ENCODE measurements around the gene RAPGEF1. TPM values are rescaled to one million over a fixed set of nuclear protein-coding genes. Genes with fewer than 3 reads are reported as not detected.

The RAPGEF1 gene
- total and polyA plus RNA-seq, 7 donors, result 72.3 to 319 (median 268) TPM

GRCh38 chr9:131590449-131590848, 149.4 kb downstream of the RAPGEF1 start:
- no peaks in the 10 kb centered on the region for H3K9me3 ChIP-seq
- H3K4me1 ChIP-seq, result peaks cover 24% of the 10 kb centered on the region
- 76 to 82% (median 78%) methylated on average over 13 of the region's 13 CpGs for WGBS, 3 donors
- ATAC-seq (no peak), DNase-seq (peak in 1 of 2 donors; percentile 24)
- H3K27ac ChIP-seq, result peak overlapping the region; percentile 76
- intact Hi-C loops (cut with DNase I), result loop anchor here (2.0 to 10.0 kb wide), 2 partner anchors 150 to 664 kb away; partner anchors contain the start of gene RAPGEF1 (in 1 of the 2)
- TF ChIP-seq, protein P1, sequence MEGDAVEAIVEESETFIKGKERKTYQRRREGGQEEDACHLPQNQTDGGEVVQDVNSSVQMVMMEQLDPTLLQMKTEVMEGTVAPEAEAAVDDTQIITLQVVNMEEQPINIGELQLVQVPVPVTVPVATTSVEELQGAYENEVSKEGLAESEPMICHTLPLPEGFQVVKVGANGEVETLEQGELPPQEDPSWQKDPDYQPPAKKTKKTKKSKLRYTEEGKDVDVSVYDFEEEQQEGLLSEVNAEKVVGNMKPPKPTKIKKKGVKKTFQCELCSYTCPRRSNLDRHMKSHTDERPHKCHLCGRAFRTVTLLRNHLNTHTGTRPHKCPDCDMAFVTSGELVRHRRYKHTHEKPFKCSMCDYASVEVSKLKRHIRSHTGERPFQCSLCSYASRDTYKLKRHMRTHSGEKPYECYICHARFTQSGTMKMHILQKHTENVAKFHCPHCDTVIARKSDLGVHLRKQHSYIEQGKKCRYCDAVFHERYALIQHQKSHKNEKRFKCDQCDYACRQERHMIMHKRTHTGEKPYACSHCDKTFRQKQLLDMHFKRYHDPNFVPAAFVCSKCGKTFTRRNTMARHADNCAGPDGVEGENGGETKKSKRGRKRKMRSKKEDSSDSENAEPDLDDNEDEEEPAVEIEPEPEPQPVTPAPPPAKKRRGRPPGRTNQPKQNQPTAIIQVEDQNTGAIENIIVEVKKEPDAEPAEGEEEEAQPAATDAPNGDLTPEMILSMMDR (IDR thresholded peaks at IDR 0.05), result no peak
- H3K36me3 ChIP-seq (ENCODE audit: insufficient read depth in 1 of 2, low read depth in 1 of 2), result peaks cover 4 to 68% of the 10 kb centered on the region in 2 donors
- no peaks in the 10 kb centered on the region for H3K27me3 ChIP-seq (ENCODE audit: insufficient read depth in 3 of 3, low read length in 2 of 3)
- no peak overlapping the region for H3K4me3 ChIP-seq

DNA sequence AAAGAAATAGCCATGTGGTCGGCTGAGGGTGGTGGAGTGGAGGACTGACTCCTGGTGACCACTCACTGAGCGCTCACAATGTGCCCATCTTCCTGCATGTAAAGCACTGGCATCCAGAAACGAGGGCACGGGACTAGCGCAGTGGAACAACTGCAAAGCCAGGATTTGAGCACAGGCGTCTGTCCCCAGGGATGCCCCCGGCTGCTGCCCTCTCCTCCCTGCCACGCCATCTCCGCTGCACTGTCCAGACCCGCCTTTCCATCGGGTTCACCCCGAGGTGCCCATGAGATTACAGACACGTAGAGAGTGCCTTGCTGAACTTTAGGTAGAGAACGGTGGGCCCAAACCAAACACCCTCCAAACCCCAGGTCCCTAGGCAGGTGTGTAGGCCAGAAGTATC, 149.9 kb downstream of the RAPGEF1 start:
- H3K4me1 ChIP-seq, result peaks cover 24% of the 10 kb centered on the region
- H3K4me3 ChIP-seq, result no peak overlapping the region
- intact Hi-C loops (cut with DNase I), result loop anchor here (2.0 to 10.0 kb wide), 2 partner anchors 151 to 665 kb away; partner anchors contain the start of gene RAPGEF1 (in 1 of the 2)
- 91 to 92% (median 92%) methylated on average over 13 to 14 of the region's 14 CpGs for WGBS, 3 donors
- DNase-seq (peak in 1 of 2 donors; percentile 45), ATAC-seq (no peak)
- H3K27ac ChIP-seq, result no peak overlapping the region
- TF ChIP-seq, protein P1 (IDR thresholded peaks at IDR 0.05), result no peak
- H3K27me3 ChIP-seq (ENCODE audit: insufficient read depth in 3 of 3, low read length in 2 of 3), result no peaks in the 10 kb centered on the region
- H3K36me3 ChIP-seq (ENCODE audit: insufficient read depth in 1 of 2, low read depth in 1 of 2), result peaks cover 4 to 68% of the 10 kb centered on the region in 2 donors
- no peaks in the 10 kb centered on the region for H3K9me3 ChIP-seq

DNA sequence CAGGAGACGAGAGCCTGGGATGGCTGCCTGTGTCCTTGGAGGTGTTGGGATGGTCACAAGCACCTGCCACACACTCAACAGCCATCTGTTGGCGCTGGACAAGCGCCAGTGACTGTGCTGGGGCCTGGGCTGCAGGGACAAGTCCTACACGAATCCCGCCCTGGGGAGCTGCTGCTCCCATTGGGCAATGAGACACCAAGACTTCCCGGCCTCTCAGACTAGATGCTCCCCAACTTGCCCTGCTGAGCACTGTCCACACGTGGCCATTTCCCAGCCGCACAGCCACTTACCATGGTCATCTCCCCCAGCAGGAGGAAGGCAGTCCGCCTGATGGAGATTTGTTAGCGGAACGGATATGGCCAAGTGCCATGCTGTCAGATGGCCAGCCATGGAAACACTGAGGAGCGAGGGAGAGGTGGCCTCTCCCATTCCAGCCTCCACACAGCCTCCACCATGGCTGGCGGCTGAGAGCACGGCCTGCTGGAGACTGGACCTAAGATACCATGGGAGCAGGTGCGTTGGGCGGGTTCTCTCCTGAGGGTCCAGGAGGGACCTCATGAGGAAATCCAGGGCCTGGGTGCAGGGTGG, 150.7 kb downstream of the RAPGEF1 start:
- Histone ChIP-seq H3K36me3 (ENCODE audit: insufficient read depth in 1 of 2, low read depth in 1 of 2) (peaks cover 4 to 68% of the 10 kb centered on the region in 2 donors), H3K4me1 (peaks cover 18% of the 10 kb centered on the region), H3K27ac (no peak overlapping the region), H3K9me3 (no peaks in the 10 kb centered on the region), H3K27me3 (ENCODE audit: insufficient read depth in 3 of 3, low read length in 2 of 3) (no peaks in the 10 kb centered on the region), H3K4me3 (no peak overlapping the region)
- TF ChIP-seq, protein P1 (IDR thresholded peaks at IDR 0.05), result no peak
- ATAC-seq (peak in 1 of 4 donors; percentile 22), DNase-seq (peak in 1 of 2 donors; percentile 70)
- intact Hi-C loops (cut with DNase I), result no loop called here
- WGBS, 3 donors, result 73 to 77% (median 75%) methylated on average over 16 of the region's 16 CpGs

DNA sequence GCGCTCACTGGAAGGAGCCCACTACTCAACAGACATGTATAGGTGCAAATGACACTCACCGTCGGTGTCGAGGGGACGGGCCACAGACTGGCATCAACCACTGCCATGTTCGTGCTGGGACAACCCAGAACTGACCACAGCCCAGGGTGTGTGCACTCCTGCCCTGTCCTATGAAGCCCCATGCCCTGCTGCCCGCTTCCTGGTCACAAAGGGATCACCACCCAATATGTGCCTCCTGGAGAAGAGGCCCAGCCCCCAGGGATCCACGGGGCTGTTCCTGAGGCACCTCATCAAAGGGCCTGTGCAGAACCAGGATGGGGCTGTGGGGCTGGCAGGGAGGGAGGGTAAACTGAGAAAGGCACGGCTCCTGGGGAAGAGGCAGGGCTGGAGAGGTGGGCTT, 151.5 kb downstream of the RAPGEF1 start:
- 94 to 96% (median 95%) methylated on average over 9 of the region's 9 CpGs for WGBS, 3 donors
- Histone ChIP-seq H3K4me1 (peaks cover 12% of the 10 kb centered on the region), H3K27me3 (ENCODE audit: insufficient read depth in 3 of 3, low read length in 2 of 3) (no peaks in the 10 kb centered on the region), H3K4me3 (no peak overlapping the region), H3K27ac (no peak overlapping the region), H3K36me3 (ENCODE audit: insufficient read depth in 1 of 2, low read depth in 1 of 2) (peaks cover 4 to 75% of the 10 kb centered on the region in 2 donors), H3K9me3 (no peaks in the 10 kb centered on the region)
- intact Hi-C loops (cut with DNase I), result no loop called here
- TF ChIP-seq, protein P1 (IDR thresholded peaks at IDR 0.05), result no peak
- DNase-seq (peak in 1 of 2 donors; percentile 47), ATAC-seq (no peak)

All from psoas muscle (tissue), 8 donors.